HepG2 (cell line): Measurements from ENCODE around the gene CLCN1. TPM values are rescaled to one million over a fixed set of nuclear protein-coding genes. Genes with fewer than 3 reads are reported as not detected.
A peak's percentile ranks its signal among the peaks of the same experiment; 100 is the strongest.

Experiments used
- ASH2L ChIP-seq: fragments of 300-600, 200-600 bp; sonication (generic); IDR thresholded peaks from 2 replicates; pipeline ENCODE4 v1.7.0; 2017; ENCODE audit warnings: low read depth, mild to moderate bottlenecking, moderate library complexity, mixed read lengths, low read length; ENCODE audit not compliant: insufficient read length
- CEBPB ChIP-seq: IDR thresholded peaks from 2 replicates; pipeline ENCODE4 v1.6.1; 2011; ENCODE audit warnings: low read depth, low read length, improper control_type of control experiment, borderline replicate concordance
- FOXO4 ChIP-seq: sonication (generic); formaldehyde crosslinking; conservative IDR thresholded peaks from 2 replicates; pipeline ENCODE4 v1.8.1; 2023; ENCODE audit warnings: missing genetic modification reagents
- HBP1 ChIP-seq: IDR thresholded peaks from 2 replicates; pipeline ENCODE4 v1.6.1; 2016; ENCODE audit warnings: low read depth, control low read depth
- HIC2 ChIP-seq: sonication (generic); formaldehyde crosslinking; IDR thresholded peaks from 2 replicates; pipeline ENCODE4 v1.9.0; 2022; ENCODE audit warnings: low read depth, missing genetic modification reagents
- KLF12 ChIP-seq: sonication (generic); formaldehyde crosslinking; IDR thresholded peaks from 2 replicates; pipeline ENCODE4 v1.4.0; 2020; ENCODE audit warnings: missing genetic modification reagents, borderline replicate concordance
- MBD4 ChIP-seq: IDR thresholded peaks from 2 replicates; pipeline ENCODE4 v1.6.1; 2012; ENCODE audit warnings: low read length, inconsistent platforms, borderline replicate concordance
- PPARG ChIP-seq: conservative IDR thresholded peaks from 2 replicates; pipeline ENCODE4 v1.6.1; 2016; ENCODE audit warnings: missing biosample characterization, missing genetic modification reagents
- RFX5 ChIP-seq: IDR thresholded peaks from 2 replicates; pipeline ENCODE4 v1.6.1; 2011; ENCODE audit warnings: low read depth, low read length, improper control_type of control experiment
- SOX13 ChIP-seq, 3 experiments: fragments of 450-650 bp in 1 of 3; sonication (generic) in 1 of 3; formaldehyde crosslinking in 1 of 3; IDR thresholded peaks in 2 of 3; conservative IDR thresholded peaks in 1 of 3; 2 replicates each; pipeline versions ENCODE4 v1.5.0 to v1.6.1; 2016 to 2020; ENCODE audit warnings: antibody characterized with exemption in 1 of 3, mild to moderate bottlenecking in 1 of 3, missing compliant biosample characterization in 1 of 3, missing genetic modification reagents in 1 of 3, moderate library complexity in 1 of 3
- SOX5 ChIP-seq: IDR thresholded peaks from 2 replicates; pipeline ENCODE4 v1.6.1; 2016; ENCODE audit warnings: borderline replicate concordance
- TOE1 ChIP-seq: sonication (generic); formaldehyde crosslinking; IDR thresholded peaks from 2 replicates; pipeline ENCODE4 v1.4.0; 2020; ENCODE audit warnings: mild to moderate bottlenecking, missing genetic modification reagents
- ZBTB10 ChIP-seq: sonication (generic); formaldehyde crosslinking; IDR thresholded peaks from 2 replicates; pipeline ENCODE4 v1.4.0; 2020; ENCODE audit warnings: missing genetic modification reagents, borderline replicate concordance
- ZNF205 ChIP-seq: IDR thresholded peaks from 2 replicates; pipeline ENCODE4 v1.6.1; 2018; ENCODE audit warnings: missing biosample characterization, missing genetic modification reagents
- ZNF33A ChIP-seq: sonication (generic); formaldehyde crosslinking; IDR thresholded peaks from 2 replicates; pipeline ENCODE4 v1.5.1; 2020; ENCODE audit warnings: missing genetic modification reagents, mild to moderate bottlenecking, moderate library complexity, borderline replicate concordance
- ZNF350 ChIP-seq: sonication (generic); formaldehyde crosslinking; IDR thresholded peaks from 2 replicates; pipeline ENCODE4 v1.4.0; 2020; ENCODE audit warnings: mild to moderate bottlenecking, low read depth, missing genetic modification reagents, borderline replicate concordance
- ZNF570 ChIP-seq: sonication (generic); formaldehyde crosslinking; IDR thresholded peaks from 2 replicates; pipeline ENCODE4 v1.4.0; 2020; ENCODE audit warnings: mild to moderate bottlenecking, missing genetic modification reagents, borderline replicate concordance
- ZNF614 ChIP-seq: IDR thresholded peaks from 2 replicates; pipeline ENCODE4 v1.6.1; 2018; ENCODE audit warnings: missing biosample characterization, missing genetic modification reagents, inconsistent platforms, borderline replicate concordance
- ZNF878 ChIP-seq: sonication (generic); formaldehyde crosslinking; IDR thresholded peaks from 2 replicates; pipeline ENCODE4 v1.8.1; 2023; ENCODE audit warnings: mild to moderate bottlenecking, missing genetic modification reagents, moderate library complexity
- polyA plus RNA-seq, 8 experiments: library from polyadenylated mRNA; depleted of rRNA in 3 of 8; stranded (reverse) in 7 of 8; unstranded in 1 of 8; fragments of >200 nt; fragmentation: Illumina TruSeq in 4 of 8; extraction: Trizol in 4 of 8; gene quantifications; 2 replicates each; pipeline versions ENCODE4 v1.2.1 to v1.2.3, GENCODE V29; 2011 to 2016; ENCODE audit warnings: low read depth in 4 of 8, missing spikeins in 1 of 8, mixed read lengths in 1 of 8; ENCODE audit not compliant: insufficient read depth in 1 of 8
- total RNA-seq, 5 experiments: library from RNA; depleted of rRNA; stranded (reverse); fragments of >200 nt; fragmentation: Illumina TruSeq; extraction: Trizol; gene quantifications; 2 replicates each; pipeline ENCODE4 v1.2.3, GENCODE V29; 2016; ENCODE audit warnings: low read depth in 1 of 5

CLCN1 gene
- total and polyA plus RNA-seq, 2 of the 13 experiments (the other 11 are each of a cell fraction or from before 2014, with no cell fraction given) = 0.01 TPM; not detected in 1

GRCh38 chr7:143285470-143285778, 30.5 kb upstream of the CLCN1 start (continued):
- TF ChIP-seq ZNF570 (CRISPR knock-in tag) (no peak), ZBTB10 (CRISPR knock-in tag) (no peak), HIC2 (peak; percentile 73; the same call in 1 of the 2 replicates), KLF12 (CRISPR knock-in tag) (no peak), ZNF350 (CRISPR knock-in tag) (no peak), MBD4 (no peak), ZNF205 (CRISPR knock-in tag) (no peak), TOE1 (CRISPR knock-in tag) (no peak), PPARG (CRISPR knock-in tag) (peak; percentile 95), ZNF878 (no peak), ASH2L (no peak), ZNF33A (CRISPR knock-in tag) (no peak), SOX13 (IDR thresholded peaks at IDR 0.05) (no peak), SOX13 (CRISPR knock-in tag; conservative IDR thresholded peaks at IDR 0.05 in 1 of 2, IDR thresholded peaks at IDR 0.05 in 1 of 2) (0 out of 4 replicates have a peak, but pooled peaks of 1 of the 2 experiments have one; percentile 21), RFX5 (no peak), CEBPB (no peak), SOX5 (0 out of 2 replicates have a peak, but pooled peaks have one; percentile 13), FOXO4 (CRISPR knock-in tag) (no peak), HBP1 (no peak), ZNF614 (CRISPR knock-in tag) (no peak)
